Purkinje cell (primary cell): ENCODE measurements around the gene ACACB. TPM values are rescaled to one million over a fixed set of nuclear protein-coding genes. Genes with fewer than 3 reads are reported as not detected.

Source experiments
- polyA plus RNA-seq: library from polyadenylated mRNA; unstranded; fragments of >200 nt; fragmentation: Nextera tagmentation; gene quantifications from 2 replicates; pipeline ENCODE4 v1.2.1, GENCODE V29; 2014

ACACB gene
- polyA plus RNA-seq, result 0.40 and 2.9 TPM in 2 replicates

DNA sequence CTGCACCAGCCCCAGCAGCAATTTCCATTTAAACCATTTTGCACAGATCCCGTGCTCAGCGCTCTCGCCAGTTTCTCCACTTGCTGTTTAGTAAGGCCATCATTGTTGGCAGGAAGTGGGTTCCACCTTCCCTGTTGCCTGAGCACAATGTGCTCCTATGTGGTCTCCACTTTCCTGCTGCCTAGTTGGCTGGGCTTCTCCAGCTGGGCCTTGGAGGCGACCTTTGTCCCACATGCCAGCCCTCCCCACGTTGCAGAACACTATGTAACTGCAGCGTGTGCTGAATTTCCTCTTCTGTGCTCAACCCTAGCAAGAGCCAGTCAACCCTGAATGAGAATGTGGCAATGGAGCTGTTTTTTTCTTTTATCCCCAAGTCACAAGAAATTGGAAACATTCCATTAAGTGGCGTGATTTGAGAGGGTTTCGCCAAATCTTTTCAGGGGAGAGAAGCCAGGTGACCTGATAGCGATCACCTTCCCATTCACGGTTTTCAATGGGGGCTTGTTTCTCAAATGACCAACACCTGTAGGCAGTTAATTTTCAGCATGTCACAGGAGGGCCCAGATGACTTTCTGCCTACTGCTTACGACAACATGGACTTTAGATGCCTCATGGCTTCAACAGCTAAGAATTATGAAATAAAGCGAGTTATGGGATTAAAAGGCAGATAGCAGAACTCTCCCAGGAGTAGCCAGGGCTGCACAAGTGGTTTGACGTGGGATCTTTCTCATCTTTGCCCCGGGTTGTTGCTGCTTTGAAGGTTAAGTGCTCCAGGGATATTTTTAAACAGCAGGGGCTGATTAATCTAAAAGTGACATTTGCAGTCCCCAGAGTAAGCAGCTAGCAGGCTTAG lies at the start of gene ACACB:
Gene ACACB, plus strand, starts transcription at position 830 of the 853 bp plus-strand sequence. CDS start 22,819 bp downstream, outside the sequence.

DNA sequence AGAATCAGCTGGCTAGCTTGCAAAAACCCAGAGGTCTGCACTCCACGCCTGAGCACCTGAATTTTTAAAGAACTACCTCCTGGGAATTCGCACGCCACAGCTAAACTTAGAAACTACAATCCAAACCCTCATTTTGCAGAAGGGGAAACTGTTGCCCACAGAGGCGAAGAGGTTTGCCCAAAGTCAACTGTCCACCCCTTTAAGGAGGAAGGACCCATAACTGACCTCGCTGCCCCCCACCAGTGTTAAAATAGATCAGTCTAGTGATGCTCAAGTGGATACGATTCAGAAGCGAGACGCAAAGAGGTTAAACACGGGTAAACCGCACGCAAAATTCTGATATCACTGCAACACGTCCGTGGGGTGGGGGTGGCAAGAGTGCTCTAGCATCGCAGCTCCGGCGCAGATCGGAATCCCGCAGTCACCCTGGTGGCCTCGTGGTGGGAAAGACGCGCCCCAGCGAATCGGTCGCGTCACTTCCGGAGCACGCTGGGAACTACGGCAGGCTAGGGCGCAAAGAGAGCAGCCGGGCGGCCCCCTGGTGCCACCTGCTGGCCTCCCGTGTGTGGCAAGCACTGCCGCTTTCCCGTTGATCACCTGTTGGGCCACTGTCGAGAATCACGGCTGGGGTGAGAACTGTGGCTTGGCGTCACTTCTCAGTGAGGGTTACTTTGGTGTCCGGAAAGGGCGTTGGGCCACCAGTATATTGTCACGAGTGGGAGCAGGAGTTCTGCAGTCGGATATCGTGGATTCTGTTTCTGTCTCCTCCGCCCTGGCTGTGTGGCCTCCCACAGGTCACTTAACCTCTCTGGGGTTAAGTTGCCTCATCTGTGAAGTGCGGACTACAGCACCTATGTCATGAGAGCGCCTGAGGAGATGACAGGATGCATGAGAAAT lies 23.1 kb upstream of the ACACB start, which contains the start of gene ALKBH2:
Gene ALKBH2, minus strand, starts transcription at position 451 of the 897 bp plus-strand sequence. CDS start 686 bp downstream, outside the sequence.

GRCh38 chr12:109097435-109098182 lies 18.8 kb upstream of the ACACB start, which contains the start of gene UNG:
UNG (plus strand) TSS chr12:109097597; CDS start chr12:109097680, 83 bp downstream.

GRCh38 chr12:109308534-109309380 lies 192.4 kb downstream of the ACACB start, which contains the start of gene FOXN4:
FOXN4 (minus strand) TSS chr12:109309284; CDS start chr12:109308321, 963 bp downstream.

Other genes with a start within 250 kb of the ACACB start
- gene DAO, start 236.5 kb upstream of the ACACB start, polyA plus RNA-seq, result 35.0 and 35.5 TPM in 2 replicates
- gene SVOP, start 95.5 kb upstream of the ACACB start, polyA plus RNA-seq, result 2.7 and 6.5 TPM in 2 replicates
- 14.0 and 14.3 TPM in 2 replicates for gene USP30, start 64.0 kb upstream of the ACACB start, polyA plus RNA-seq
- gene ALKBH2, start 23.1 kb upstream of the ACACB start, polyA plus RNA-seq, result 4.3 and 5.4 TPM in 2 replicates
- gene UNG, start 19.0 kb upstream of the ACACB start, polyA plus RNA-seq, result 4.8 and 5.2 TPM in 2 replicates
- gene FOXN4, start 192.7 kb downstream of the ACACB start, polyA plus RNA-seq, result 0.40 TPM in 1 of 2 replicates, not detected in the other
- gene MYO1H, start 231.3 kb downstream of the ACACB start, polyA plus RNA-seq, result not detected in 2 replicates